NCI-H510A (cell line): ENCODE measurements around the gene UBE4A.
A peak's percentile ranks its signal among the peaks of the same experiment; 100 is the strongest.

Experiments used
- DNase-seq: peaks from one replicate; lab custom pipeline; 2025; lab: John Stamatoyannopoulos, UW

Gene UBE4A, protein sequence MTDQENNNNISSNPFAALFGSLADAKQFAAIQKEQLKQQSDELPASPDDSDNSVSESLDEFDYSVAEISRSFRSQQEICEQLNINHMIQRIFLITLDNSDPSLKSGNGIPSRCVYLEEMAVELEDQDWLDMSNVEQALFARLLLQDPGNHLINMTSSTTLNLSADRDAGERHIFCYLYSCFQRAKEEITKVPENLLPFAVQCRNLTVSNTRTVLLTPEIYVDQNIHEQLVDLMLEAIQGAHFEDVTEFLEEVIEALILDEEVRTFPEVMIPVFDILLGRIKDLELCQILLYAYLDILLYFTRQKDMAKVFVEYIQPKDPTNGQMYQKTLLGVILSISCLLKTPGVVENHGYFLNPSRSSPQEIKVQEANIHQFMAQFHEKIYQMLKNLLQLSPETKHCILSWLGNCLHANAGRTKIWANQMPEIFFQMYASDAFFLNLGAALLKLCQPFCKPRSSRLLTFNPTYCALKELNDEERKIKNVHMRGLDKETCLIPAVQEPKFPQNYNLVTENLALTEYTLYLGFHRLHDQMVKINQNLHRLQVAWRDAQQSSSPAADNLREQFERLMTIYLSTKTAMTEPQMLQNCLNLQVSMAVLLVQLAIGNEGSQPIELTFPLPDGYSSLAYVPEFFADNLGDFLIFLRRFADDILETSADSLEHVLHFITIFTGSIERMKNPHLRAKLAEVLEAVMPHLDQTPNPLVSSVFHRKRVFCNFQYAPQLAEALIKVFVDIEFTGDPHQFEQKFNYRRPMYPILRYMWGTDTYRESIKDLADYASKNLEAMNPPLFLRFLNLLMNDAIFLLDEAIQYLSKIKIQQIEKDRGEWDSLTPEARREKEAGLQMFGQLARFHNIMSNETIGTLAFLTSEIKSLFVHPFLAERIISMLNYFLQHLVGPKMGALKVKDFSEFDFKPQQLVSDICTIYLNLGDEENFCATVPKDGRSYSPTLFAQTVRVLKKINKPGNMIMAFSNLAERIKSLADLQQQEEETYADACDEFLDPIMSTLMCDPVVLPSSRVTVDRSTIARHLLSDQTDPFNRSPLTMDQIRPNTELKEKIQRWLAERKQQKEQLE

DNA sequence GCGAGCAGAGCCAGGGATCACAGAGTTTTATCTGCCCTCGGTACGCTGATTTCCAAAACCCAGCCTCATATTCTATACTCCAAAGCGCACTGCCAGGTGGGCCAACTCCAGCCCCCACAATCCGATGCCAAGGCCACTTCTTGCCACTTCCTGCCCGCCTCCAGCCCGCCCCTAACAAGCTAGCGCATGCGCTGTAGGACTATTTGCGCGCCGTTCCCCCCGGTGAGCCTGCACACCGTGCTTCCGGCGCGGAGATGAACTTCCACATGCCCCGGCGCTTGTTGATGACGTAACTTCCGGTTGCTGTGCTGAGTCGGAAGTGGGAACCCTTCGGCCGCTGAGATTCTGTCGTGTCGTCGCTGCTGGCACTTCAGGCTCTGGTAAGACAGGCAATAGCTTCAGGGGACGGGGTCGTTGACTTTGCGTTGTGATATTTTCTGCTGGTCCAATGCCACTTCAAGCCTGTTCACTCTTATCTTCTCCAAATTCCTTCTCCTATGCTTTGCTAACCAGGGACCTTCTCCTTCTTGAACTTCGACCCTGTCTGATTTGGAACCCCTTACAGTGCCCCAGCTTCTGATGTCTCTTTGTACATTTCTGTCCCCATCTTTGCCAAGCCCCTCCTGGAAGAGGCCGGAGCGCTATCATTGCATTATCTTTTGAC, at the start of gene UBE4A:
UBE4A (plus strand) TSS at position 306 of the 664 bp plus-strand sequence. CDS start 5,481 bp downstream, outside the sequence.
- peak; percentile 86 for DNase-seq

GRCh38 chr11:118310271-118310670, 49.1 kb upstream of the UBE4A start:
- no peak for DNase-seq

- DNase-seq = no peak
Observed at GRCh38 chr11:118310781-118311485, 48.5 kb upstream of the UBE4A start.

- no peak for DNase-seq
Observed at GRCh38 chr11:118311518-118311917, 47.9 kb upstream of the UBE4A start.

DNA sequence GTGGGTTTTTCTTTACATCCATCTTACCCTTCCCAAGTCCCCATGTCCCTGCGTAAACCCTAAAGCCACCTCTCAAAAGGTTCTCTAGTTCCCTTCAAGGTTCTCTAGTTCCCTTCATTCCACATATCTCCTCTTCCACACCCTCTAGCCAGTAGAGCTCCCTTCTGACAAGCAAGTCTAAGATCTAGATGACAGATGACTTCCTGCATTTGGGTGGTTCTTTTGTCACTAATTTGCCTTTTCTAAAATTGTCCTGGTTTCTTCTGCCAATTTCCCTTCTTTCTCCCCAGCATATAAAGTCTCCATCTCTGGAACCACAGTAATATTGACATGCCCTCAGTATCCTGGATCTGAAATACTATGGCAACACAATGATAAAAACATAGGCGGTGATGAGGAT, 47.1 kb upstream of the UBE4A start:
- no peak for DNase-seq

DNA sequence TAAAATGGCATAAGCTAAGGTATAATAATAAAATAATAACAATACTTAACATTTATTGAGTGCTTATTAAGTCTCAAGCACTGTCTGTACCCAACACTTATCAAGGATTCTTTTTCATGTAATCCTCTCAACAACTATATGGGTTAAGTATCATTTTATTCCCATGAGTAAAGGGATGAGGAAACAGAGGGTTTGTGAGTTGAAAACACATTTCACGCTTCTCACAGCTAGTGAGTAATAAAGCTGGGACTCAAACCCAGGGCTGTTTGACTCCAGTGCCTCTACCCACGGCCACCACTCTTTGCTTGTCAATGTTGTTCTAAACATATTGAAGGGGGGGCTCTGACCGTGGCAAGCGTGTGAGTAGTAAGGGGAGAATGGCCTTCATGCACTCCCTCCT, 46.2 kb upstream of the UBE4A start:
- no peak for DNase-seq

DNA sequence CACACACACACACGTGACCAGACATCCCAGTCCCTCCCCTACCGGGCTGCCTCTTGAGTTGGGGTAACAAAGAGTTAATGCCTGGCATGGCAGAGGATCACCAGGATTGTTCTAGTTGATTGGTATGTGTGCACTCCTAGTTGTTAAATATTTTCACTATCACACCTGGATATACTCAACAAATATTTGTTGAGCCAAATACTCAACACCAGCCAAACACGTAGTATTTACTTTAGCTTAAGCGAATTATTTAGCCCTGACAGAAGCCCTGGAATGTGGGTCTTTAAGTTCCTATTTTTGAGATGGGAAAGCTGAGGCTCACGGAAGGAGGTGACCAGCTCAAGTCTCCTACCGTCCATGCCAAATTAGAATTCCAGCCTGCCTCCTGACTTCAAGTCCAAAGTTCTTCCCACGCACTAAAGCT, 44.4 kb upstream of the UBE4A start:
- DNase-seq = no peak

GRCh38 chr11:118318124-118318523, 41.3 kb upstream of the UBE4A start:
- DNase-seq = no peak

DNA sequence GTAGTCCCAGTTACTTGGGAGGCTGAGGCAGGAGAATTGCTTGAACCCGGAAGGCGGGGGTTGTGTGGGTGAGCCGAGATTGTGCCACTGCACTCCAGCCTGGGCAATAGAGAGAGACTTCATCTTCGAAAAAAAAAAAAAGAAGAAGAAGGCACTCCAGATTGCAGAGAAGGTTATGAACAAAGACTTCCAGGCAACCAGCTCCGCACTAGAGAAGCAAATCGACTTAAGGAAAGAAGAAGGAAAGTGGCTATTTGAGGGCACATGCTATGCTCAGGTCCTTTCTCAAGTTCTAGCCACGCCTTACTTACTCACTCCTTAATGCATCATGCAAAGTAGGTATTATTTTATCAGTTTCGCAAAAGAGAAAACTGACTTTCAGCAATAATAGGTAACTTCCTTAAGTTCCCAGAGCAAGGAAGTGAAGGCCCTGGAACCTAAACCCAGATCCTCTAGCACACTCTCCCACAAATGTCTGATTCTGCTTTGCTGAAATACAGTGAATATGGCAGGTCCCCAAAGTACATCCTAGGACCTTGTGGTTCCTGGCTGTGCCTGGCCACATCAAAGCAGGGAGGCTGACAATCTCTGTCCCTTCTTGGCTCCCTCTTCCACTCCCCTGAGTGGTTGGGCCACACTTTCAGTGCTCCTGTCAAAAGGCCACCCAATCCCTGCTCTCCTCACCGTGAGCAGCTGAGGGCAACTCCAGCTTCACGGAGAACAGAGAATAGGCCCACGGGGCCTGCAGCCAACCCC, 40.6 kb upstream of the UBE4A start:
- DNase-seq = no peak

GRCh38 chr11:118319337-118319707, 40.1 kb upstream of the UBE4A start:
- no peak for DNase-seq

DNA sequence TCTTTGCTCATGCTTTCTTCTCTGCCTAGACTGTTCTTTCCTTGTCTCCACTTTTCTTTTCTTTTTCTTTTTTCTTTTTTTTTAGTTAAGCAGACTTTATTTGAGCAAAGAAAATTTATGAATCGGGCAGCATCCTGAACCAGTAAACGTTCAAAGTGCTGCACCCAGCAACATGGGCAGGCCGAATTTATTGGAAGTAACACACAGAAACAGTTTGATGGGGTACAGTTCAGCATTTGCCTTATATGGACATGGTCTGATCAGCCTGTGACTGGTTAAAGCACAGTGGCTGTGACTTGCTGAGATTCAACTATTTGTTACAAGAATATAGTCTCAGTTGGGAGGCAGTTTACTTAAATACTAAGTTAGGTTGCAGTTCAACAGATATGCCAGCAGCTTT, 38.9 kb upstream of the UBE4A start:
- no peak for DNase-seq

DNA sequence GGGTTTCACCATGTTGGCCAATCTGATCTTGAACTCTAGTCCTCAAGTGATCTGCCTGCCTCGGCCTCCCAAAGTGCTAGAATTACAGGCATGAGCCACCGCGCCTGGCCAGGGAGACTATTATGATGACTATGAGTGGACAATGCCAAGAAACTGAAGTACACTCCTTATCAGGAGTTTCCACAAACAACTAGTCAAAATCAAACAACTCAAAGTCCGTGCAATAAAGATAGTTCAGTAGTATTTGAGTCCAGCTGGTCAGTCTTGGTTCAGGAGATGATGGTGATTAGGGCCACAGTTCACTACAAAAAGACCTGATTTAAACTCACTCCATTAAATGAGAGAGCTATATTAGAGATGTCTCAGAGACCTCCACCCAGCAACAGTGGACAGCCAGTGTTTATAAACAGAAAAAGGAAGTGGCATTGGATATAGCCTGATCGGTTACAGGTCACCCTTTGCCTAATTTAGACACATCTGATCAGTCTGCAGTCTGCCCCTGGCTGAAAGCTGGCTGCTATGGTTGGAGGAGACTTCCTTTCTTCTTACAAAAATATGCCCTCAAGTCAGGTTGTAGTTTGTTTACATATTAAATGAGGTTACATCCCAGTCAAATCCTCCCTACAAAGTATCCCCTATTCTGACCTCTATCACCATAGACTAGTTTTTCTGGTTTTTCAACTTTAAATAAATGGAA, 37.9 kb upstream of the UBE4A start:
- DNase-seq = no peak

GRCh38 chr11:118322721-118323120, 36.7 kb upstream of the UBE4A start:
- DNase-seq = no peak

GRCh38 chr11:118325283-118325682, 34.1 kb upstream of the UBE4A start:
- DNase-seq = no peak

GRCh38 chr11:118328745-118329144, 30.7 kb upstream of the UBE4A start:
- DNase-seq = no peak

GRCh38 chr11:118334745-118335144, 24.7 kb upstream of the UBE4A start:
- DNase-seq = no peak

GRCh38 chr11:118338637-118339061, 20.8 kb upstream of the UBE4A start:
- no peak for DNase-seq

- no peak for DNase-seq
Observed at GRCh38 chr11:118339281-118339961, 20.0 kb upstream of the UBE4A start.

DNA sequence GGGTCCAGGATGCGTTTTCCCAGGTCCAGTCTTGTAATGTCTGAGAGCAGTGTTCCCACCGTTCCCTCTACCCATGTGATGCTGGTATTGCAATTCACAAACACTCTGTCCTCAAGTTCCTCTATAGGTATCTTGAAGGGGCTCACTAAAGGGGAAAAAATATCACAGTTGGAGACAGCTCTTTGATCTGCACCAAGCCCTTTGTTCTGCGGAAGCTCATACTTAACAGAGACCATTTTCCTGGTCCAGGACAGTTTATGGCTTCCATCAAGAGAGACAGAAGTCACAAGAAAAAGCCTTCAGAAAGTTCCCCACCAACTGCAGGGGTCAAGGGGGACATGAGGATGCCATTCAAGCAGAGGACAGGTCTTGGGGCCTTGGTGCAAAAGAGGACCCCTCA, 19.0 kb upstream of the UBE4A start:
- DNase-seq = no peak

DNA sequence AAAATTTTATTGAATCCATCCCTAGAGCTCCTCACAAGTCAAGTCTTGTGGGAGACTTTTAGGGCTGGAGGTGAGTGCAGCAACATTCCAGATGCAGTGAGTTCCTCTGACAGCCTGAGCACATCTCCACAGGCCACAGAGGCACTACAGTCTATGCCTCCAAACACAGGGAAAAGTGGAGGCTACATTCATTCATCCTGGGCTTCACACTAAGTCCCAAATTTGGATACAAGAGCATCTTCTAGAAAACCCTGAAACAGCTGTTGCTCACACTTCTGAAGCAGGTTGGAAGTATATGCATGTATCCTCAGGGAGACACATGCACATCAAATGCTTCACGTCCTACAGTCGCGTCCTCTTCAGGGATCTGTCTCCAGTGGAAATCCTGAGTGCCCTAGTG, 18.1 kb upstream of the UBE4A start:
- DNase-seq = no peak
